HG02870 (cell line): ENCODE data around the gene LORICRIN.
A peak's percentile ranks its signal among the peaks of the same experiment; 100 is the strongest.
"Not testable (repeated sequence)": the region's sequence is repeated elsewhere in the genome, so short reads cannot be mapped to it uniquely, and the experiment has no call there.

ENCODE experiments used
- ATAC-seq: cut with Tn5 transposase; IDR thresholded peaks from one replicate; pipeline ENCODE4 v1.9.1; 2021; ENCODE audit warnings: mild to moderate bottlenecking, moderate library complexity; ENCODE audit not compliant: unreplicated experiment

Gene LORICRIN, protein sequence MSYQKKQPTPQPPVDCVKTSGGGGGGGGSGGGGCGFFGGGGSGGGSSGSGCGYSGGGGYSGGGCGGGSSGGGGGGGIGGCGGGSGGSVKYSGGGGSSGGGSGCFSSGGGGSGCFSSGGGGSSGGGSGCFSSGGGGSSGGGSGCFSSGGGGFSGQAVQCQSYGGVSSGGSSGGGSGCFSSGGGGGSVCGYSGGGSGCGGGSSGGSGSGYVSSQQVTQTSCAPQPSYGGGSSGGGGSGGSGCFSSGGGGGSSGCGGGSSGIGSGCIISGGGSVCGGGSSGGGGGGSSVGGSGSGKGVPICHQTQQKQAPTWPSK

DNA sequence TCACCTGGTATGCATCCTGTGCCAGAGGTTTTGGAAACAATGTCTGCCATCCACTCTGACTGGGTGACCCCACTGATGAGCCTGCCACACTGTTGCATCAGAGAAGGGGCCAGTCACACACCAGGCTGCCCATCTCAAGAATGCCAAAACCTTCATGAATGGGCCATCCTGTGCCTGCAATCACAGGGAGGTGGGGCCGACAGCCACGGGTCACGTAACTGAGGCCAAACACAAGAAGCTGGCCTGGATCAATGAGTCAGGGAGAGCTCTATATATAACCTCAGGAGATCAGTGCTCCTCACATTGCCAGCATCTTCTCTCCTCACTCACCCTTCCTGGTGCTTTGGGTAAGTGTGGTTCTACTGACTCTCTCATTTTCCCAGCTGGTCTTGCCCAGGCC lies at the start of gene LORICRIN:
LORICRIN (plus strand) TSS at position 301 of the 400 bp plus-strand sequence. CDS start 1,263 bp downstream, outside the sequence.
- ATAC-seq, result no peak

DNA sequence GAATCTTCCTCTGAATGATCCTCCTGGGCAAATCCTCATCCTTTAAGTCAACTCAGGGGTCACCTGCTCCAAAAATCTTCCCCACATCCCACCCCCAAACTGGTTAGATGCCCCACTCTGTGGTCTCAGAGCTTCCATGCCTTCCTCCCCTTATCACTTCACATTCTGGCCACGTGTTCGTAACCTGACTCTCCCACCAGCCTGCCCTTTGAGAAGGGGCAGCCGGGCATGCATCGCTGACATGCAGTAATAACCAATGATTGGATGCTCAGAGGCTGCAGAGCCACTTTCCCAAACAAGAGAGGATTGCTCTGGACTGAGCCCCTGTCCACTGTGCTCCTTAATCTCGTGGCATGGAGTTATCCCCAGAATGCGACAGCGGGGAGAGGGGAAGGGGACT lies 49.3 kb upstream of the LORICRIN start:
- ATAC-seq, result no peak

DNA sequence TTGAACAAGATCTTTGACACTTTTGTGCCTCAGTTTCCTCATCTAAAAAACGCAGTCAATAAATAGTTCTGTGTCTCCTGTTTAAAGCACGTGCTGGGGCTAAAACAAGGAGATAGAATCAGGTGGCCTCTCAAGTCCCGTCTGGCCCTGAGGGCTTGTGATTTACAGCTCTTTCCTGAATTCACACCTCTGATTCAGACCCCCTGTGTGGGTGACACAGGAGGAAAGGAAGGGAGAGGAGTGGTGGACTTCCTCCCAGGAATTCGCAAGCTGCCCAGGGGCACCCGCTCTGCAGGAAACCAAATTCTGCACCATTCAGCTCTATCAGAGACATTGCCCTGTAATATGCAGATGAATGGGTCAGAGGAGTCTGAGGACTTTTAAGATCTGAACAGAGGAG lies 47.3 kb upstream of the LORICRIN start:
- ATAC-seq, result no peak

DNA sequence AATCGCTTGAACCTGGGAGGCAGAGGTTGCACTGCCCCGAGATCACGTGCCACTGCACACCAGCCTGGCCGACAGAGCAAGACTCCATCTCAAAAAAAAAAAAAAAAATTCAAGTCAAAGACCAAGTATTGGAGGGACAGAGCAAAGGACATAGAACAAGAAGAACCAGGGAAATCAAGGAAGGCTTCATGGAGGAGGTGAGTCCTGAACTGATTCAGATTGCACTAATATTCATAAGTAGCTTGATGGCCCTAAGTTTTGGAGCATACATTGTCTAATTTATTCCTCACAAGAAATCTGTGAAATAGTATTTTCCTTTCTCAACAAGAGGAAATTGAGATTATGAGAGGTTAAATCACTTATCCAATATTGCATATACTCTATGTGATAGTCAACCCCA lies 46.0 kb upstream of the LORICRIN start:
- no peak for ATAC-seq

DNA sequence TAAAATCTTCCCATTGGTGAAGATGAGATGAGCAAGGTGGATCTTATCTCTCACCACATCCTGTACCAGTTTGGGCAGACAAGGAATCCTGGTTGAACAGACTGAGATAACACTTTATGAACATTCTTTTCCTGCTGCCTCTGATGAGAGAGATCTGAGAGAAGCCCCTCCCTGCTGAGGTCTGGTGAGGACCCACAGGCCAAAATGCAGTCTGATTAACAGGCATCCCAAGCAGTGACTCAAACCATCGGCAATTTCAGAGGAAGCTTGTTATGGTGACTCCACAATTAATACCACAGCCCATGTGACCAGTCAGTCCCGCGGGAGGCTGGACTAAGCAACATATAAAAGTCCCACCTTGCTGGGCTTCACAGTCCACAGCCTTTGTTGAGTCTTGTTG lies 42.3 kb upstream of the LORICRIN start, which contains the start of gene PRR9:
PRR9 (plus strand) TSS at position 373 of the 400 bp plus-strand sequence. CDS start 561 bp downstream, outside the sequence.
- ATAC-seq, result no peak

DNA sequence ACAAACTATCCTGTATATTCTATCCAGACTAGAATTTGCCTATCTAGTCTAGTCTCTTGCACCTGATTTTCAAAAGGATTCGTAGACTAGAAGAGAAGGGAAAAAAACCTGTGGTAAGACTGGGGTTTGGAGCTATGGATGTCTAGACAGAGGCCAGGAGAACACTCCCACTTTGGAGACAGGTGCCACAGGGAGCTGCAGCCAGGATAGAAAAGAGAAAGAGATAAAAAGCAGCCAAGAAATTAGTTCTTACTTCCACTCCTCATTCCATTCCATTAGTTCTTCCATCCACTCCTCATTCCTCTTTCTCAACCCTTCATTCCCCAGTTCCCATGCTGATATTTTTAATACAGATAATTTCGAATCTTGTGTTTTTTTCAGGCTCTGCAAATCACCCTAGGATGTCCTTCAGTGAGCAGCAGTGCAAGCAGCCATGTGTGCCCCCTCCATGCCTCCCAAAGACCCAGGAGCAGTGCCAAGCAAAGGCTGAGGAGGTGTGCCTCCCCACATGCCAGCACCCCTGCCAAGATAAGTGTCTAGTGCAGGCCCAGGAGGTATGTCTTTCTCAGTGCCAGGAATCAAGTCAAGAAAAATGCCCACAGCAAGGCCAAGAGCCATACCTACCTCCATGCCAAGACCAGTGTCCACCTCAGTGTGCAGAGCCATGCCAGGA lies 41.6 kb upstream of the LORICRIN start:
- no peak for ATAC-seq

DNA sequence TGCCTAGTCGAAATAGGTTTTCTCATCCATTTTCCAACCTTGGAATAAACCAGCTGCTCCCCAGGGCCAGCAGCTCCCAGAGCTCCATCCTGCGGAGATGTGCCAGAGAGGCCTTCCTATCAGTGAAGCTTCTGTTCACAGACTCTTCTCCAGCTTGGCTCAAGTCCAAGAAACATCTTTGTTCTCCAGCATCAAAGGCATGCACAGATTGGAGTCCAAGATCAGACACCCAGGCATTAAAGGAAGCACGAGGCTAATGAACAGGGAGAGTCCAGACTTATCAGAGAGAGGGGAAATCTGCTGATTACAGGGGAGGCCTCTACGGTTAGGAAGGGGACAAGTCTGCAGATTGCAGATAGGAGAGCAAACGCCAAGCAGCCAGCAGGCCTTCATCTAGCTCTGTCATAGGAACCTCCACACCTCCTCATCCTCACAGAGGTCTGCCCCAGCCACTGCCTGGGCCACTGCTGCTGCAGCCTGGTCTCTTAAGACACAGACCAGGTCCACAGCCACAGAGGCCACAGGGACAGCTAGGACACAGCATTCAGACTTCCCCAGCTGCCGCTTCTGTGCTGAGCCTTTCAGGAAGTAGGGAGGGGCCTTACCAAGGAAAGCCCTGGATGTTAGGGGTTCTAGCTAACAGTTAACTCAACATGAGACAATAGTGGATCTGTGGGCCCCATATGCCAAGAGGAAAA lies 38.7 kb upstream of the LORICRIN start:
- no peak for ATAC-seq

DNA sequence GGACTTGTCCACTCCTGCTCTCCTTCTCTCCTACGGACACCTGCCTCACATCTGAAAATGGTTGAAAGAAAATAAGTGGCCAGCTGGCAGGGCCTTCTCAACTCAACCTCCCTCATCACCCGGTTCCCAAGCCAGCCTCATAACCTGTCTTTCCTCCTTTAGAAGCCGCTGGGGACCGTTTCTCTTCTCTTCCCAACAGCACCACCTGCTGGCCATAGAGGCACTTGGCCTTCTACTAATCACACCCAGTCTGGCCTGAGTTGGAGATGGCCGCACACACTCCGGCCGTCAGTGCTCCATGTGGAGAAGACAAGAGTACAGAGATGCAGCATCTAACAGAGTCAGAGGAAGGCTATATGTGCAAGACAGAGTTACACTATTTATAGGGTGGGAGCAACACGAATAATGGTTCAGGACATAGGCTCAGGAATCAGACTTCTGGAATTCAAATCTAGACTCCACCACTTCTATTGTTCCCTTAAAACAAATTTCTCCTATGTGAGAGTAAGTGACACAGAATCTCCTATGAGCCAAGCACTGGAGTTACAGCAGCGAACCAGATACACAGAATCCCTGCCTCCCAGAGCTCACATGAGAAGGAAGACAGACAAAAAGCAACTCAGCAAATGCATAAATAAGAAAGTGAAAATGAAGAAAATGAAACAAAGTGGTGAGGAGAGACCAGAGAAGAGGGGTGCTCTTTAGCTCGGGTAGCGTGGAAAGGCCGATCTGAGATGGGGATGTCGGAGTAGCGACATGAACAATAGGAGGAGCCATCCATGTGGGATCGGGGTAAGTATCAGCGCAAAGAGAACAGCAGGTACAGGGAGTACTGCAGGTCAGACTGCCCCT lies 36.2 kb upstream of the LORICRIN start:
- ATAC-seq, result peak; percentile 59

DNA sequence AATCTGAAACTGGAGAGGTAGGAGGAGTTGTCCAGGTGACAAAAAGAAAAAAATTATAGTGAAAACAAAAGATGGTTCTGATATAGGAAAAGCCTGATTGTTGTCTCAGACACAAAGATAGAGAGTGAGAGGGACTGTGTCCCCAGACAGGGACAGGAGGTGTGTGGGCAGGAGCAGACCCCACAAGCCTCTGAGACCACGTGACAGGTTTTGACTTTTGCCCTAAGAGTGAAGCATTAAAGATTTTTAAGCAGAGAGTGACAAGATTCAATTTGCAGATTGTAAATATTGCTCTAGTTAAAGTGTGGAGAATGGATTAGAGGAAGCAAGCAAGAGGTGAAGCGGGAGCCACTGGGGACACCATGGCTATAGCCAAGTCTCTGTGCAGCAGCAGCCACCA lies 31.7 kb upstream of the LORICRIN start:
- ATAC-seq, result no peak

DNA sequence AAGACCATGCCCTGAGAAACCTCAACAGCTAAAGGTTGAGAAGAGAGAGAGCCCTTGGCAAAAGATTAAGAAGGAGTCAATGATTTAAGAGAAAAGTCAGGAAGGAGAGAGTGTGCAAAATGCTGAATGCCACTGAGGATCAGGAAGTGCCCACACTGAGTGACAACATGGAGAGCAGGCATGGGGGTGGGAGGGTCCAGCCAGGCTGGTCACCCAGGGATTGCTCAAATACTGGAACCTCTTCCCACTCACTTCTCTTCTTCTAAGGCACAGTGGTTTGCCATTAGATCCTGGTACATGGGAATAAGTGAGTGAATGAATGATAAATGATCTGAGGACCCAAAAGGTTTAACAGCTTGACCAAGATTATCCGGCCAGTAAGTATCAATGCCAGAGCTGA lies 31.0 kb upstream of the LORICRIN start:
- no peak for ATAC-seq

DNA sequence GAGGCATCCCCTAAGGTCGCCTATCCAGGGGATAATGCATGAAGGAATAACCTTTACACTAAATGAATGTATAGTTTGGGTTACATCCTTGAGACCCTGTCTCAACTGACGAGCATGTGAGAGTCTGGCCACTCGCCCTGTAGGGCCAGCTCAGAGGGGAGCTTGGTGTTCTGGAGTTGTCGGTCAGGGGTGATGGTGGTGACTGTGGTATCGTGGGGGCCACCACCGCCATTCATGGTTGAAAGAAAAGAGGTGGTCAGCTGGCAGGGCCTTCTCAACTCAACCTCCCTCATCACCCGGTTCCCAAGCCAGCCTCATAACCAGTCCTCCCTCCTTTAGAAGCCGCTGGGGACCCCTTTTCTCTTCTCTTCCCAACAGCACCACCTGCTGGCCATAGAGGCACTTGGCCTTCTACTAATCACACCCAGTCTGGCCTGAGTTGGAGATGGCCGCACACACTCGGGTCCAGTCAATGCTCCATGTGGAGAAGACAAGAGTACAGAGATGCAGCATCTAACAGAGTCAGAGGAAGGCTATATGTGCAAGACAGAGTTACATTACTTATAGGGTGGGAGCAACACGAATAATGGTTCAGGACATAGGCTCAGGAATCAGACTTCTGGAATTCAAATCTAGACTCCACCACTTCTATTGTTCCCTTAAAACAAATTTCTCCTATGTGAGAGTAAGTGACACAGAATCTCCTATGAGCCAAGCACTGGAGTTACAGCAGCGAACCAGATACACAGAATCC lies 30.2 kb upstream of the LORICRIN start:
- ATAC-seq, result not testable (repeated sequence)

DNA sequence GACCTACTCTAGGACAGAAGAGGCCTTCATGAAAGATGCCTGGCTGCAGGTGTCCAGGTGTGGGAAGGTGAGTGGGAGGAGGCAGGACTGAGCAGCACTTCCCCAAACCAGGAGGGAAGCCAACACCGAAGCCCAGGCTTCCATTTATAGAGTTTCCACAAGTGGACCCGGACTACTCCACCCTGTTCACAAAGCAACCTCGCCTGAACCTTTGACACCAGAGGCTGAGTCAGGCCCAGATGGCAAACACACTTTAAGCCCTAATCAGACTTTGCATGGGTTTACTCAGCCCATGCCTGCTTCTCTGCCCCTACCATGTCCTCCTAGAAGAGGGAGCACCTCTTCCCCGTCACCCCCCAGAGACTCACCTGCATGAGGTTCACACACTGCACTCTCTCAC lies 28.1 kb upstream of the LORICRIN start:
- ATAC-seq, result no peak

DNA sequence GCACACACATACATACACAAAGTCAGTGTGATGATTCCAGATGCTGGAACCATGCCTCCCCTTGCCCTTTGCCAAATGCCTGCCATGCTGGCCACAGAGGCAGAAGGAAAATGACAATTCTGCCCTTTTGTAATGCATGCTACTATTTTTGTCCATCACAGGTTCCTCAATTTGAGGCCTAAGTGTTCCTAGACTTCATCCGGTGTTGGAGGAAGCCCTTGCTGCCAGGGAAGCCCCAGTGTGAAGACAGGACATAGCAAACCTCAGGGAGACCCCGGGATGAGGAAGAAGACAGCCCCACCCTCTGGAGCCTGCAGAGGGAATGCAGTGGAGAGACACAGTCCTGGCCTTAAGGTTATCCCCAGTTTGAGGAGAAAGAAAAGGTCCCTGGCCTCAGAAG lies 27.7 kb upstream of the LORICRIN start:
- ATAC-seq, result no peak

DNA sequence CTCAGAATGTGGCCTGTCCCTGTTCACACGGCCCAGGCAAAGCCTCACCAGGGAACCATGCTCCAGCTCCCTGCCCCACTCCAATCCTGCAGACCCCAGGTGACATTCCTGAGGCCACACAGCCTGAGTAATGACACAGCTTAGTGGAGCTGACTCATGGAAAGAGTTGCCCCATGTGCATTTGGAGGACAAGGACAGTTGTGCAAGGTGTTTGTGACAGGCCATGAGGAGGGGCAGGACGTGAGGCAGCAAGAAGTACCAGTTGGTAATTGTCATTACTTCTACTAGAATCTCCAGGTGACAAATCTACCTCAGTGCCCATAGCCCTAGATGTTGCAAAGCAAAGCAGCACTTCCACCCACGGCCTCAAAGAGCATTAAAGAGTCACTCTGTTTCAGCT lies 26.9 kb upstream of the LORICRIN start:
- ATAC-seq, result no peak

DNA sequence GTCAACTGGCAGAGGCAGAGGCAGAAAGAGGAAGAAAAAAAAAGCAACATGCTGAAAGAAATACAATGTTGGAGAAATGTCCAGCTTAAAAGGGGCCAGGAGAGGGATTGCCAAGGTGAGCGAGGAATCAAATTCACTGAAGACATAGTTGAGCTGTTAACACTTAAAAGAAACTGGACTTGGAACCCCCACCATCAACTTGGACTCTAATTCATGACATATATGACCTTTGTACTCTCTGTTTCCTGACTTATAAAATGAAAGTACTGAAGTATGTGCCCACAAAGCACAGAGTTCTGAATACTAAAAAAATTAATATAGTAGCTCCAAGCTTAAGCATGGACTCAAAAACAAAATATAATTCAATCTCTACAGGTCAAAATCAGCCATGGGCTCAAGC lies 26.0 kb upstream of the LORICRIN start:
- ATAC-seq, result no peak

DNA sequence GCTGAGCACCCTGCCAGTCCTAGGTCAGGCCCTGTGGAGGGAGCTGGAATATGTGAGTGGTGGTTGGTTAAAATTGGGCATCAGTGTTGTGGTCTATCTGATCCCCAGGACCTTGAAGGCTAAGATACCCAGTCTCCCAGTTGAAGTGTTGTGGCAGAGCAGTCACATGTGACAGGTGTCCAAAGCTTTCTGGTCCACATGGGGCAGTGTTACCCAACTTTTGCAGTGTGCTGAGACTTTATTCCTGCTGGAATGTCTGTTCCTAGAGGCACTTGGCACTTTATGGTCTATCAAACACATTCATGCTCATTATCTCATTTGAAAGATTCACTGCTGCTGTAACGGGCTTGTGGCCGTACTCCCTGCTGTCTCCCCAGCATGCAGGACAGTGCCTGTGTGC lies 21.0 kb upstream of the LORICRIN start:
- ATAC-seq, result no peak

DNA sequence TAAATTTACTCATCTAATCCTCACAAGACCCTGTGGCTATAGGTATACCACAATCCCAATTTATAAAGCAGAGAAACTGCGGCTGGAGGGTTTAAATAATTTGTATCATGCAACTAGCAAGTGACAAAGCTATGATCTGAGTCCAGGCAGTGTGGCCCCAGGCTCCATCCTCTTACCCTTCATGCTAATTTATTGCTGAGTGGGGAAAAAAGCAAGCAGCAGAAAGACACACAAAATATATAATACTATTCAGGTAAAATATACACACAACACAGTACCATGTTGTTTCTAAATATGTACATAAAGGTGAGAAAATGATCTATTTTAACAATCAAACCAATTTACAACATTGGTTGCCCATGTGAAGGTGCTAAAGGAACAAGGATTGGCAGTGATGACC lies 17.3 kb upstream of the LORICRIN start:
- no peak for ATAC-seq

DNA sequence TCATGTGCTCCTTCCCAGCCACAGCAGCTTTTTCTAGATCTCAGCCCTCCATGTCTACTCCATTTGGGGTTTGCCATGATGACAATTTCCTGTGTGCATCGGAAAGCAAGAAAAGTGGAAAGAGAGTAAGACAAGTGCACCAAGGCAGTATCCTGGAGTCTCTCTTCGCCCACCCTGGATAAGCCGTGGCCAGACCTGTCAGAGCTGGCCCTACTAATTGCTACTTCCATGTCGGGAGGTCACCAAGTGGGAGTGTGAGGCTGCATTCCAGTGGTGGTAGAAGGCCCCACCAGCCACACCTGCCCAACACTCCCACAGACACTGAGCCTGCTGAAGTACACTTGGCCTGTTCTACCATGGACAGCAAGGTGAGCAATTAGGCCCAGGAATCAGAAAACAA lies 14.0 kb upstream of the LORICRIN start:
- ATAC-seq, result no peak

DNA sequence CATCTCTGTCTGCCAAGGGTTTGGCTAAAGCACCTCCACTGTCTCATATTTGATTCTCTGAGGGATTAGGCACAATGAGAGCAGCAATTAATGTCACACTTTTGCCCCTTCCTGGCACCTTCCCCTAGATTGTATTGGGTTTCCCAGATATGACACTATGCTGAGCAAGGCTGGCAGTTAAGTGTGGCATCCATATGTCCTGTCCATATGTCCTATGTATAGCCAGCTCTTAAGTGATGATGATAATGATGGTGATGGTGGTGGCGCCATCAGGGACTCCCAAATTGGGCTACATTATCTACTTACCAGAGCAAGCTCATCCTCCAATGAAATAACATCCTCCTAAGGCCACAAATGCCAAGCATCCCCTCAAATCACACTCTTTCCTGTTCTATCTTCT lies 13.5 kb upstream of the LORICRIN start:
- ATAC-seq, result no peak

DNA sequence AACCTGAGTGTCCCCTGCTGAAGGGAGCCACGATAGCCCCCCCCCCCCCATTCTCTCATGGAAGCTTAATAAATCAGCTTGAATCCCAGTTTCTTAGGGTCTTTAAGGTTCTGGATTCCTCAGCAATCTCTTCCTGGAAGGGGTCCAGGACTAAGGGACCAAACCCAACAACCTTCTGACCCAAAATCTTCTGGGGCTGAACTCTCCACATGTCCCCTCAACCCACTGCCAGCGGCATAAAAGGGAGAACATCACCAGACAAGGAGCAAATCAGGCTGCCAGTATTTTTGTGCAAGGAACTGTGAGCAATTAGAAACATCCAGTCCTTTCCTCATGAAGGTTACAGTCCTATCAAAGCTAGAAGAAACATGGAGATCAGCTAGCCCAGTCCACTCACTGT lies 12.7 kb upstream of the LORICRIN start:
- no peak for ATAC-seq
